ENCODE results near the gene GPANK1.

GPANK1 gene

DNA sequence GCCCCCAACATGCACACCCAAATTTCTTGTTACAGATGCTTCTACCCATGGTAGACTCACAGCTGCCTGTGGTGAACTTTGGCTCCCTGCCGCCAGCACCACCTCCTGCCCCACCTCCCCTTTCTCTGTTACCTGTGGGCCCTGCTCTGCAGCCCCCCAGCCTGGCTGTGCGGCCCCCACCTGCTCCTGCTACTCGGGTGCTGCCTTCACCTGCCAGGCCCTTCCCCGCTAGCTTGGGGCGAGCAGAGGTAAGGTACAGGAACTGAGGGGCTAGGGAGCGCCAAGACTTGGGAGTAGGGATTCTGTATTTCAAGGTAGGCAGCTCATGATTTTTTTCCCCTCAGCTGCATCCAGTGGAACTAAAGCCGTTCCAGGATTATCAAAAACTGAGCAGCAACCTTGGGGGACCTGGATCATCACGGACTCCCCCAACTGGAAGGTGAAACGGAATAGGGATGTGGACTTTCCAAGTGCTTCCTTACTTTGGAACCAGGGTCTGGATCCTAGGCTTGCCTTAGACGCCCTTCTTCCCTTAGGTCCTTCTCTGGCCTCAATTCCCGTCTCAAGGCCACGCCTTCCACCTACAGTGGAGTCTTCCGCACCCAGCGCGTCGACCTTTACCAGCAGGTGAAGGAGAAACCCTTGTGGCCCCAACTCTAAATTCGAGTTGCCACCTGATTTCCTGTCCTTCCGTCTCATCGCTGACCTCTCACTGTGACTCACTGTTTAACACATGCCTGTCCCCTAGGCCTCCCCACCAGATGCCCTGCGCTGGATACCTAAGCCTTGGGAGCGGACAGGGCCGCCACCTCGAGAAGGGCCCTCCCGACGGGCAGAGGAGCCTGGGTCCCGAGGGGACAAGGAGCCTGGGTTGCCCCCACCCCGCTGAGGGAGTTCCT lies 27.9 kb downstream of the GPANK1 start:
- no peak for DNase-seq

DNA sequence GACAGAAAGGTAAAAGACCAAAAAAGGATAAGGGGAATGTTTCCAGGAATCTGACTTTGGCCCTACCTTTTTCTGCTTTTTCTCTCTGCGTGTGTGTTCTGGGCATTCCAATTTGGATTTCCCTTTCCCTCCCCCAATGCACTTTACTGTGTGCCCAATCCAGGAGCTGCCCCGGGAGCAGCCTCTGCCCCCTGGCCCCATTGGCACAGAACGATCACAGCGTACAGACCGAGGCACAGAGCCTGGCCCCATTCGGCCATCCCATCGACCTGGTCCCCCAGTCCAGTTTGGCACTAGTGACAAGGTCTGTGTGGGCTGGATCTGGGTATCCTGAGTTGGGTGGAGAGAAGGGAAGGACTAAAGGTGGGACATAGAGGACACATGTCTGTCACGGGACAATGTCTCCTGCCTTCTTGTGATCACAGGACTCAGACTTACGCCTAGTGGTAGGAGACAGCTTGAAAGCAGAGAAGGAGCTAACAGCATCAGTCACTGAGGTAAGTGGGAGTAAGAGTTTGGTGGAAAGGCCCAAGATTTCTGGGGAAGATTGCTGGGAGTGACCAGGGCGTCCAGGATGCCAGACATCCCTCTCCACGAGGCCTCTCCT lies 29.7 kb downstream of the GPANK1 start:
- DNase-seq: no peak

DNA sequence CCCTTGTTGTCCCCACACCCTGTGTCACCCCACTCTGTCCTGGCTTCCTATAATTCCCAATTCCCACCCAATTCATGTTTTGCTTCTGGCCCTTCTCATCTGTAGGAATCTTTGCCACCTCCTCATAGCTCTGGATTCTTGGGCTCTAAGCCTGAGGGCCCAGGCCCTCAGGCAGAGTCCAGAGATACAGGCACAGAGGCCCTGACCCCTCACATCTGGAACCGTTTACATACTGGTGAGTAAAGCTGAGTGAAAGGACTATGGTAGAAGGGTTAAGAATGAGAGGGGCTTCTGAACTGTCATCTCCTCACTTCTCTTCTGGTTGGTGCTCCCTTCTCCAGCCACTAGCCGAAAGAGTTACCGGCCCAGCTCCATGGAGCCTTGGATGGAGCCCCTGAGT lies 30.7 kb downstream of the GPANK1 start:
- no peak for DNase-seq

DNA sequence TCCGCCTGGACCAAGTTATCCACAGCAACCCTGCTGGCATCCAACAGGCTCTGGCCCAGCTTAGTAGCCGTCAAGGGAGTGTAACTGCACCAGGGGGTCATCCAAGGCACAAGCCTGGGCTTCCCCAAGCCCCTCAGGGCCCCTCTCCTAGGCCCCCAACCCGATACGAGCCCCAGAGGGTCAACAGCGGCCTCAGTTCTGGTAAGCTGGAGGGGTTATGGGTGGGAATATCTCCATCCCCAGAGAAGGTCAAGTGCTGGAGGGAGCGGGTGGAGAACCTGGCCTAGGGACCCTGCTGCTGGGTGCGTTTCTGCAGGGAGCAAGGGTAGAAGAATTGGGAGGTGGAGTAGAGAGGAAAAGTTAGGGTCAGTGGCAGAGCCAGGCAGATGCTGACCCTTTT lies 31.4 kb downstream of the GPANK1 start:
- DNase-seq: no peak

DNA sequence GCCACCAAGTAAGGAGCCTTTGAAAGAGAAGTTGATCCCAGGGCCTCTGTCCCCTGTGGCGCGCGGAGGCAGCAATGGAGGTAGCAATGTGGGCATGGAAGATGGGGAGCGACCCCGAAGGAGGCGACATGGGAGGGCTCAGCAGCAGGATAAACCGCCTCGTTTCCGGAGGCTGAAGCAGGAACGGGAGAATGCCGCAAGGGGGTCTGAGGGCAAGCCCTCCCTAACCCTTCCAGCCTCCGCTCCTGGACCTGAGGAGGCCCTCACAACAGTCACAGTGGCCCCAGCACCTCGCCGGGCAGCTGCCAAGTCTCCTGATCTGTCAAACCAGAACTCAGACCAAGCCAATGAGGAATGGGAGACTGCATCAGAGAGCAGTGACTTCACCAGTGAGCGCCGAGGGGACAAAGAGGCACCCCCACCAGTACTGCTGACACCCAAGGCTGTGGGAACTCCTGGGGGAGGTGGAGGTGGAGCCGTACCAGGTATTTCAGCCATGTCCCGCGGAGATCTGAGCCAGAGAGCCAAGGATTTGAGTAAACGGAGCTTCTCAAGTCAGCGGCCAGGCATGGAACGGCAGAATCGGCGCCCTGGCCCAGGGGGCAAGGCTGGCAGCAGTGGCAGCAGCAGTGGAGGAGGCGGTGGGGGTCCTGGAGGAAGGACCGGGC lies 32.4 kb downstream of the GPANK1 start:
- DNase-seq: no peak

DNA sequence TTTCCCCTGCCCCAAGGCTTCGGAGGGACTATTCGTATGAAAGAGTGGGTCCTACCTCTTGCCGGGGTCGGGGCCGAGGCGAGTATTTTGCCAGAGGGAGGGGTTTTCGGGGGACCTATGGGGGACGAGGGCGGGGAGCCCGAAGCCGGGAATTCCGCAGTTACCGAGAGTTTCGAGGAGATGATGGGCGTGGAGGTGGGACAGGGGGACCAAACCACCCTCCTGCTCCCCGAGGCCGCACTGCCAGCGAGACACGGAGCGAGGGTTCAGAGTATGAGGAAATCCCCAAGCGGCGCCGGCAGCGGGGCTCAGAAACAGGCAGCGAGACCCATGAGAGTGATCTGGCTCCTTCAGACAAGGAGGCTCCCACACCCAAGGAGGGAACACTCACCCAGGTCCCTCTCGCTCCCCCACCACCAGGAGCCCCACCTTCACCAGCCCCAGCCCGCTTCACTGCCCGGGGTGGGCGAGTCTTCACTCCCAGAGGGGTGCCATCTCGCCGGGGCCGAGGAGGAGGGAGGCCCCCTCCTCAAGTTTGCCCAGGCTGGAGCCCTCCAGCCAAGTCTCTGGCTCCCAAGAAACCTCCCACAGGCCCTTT lies 33.0 kb downstream of the GPANK1 start:
- no peak for DNase-seq

DNA sequence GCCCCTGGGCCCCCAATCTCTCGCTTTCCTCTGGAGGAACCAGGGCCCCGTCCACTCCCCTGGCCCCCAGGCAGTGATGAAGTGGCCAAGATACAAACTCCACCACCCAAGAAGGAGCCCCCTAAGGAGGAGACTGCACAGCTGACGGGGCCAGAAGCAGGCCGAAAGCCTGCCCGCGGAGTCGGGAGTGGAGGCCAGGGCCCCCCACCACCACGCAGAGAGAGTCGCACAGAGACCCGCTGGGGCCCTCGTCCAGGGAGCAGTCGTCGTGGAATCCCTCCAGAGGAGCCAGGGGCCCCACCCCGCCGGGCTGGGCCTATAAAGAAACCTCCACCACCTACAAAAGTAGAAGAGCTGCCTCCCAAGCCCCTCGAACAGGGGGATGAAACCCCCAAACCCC lies 33.6 kb downstream of the GPANK1 start:
- DNase-seq: no peak

DNA sequence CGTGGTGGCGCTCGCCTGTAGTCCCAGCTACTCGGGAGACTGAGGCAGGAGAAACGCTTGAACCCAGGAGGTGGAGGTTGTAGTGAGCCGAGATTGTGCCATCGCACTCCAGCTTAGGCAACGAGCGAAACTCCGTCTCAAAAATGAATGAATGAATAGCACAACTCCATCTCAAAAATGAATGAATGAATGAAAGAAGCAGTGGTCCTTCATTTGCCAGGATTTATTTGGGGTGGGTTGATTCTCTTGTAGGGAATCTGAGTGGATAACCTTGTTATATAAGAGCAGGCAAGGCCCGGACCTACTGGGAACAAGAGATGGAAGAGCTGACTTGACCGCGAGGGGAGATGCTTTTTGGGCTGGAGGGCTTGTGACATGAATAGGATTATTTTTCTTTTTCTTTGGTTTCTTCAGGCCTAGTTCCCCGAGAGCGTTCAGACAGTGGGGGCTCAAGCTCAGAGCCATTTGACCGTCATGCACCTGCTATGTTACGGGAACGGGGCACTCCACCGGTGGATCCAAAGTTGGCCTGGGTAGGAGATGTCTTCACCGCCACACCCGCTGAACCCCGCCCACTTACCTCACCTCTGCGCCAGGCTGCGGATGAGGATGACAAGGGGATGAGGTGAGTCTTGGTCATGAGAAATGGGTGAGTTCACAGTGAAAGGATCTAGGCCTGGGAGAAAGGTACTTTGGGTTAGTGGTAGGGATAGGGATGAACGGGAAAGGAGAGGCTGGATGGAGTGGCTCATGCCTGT lies 34.4 kb downstream of the GPANK1 start:
- no peak for DNase-seq

DNA sequence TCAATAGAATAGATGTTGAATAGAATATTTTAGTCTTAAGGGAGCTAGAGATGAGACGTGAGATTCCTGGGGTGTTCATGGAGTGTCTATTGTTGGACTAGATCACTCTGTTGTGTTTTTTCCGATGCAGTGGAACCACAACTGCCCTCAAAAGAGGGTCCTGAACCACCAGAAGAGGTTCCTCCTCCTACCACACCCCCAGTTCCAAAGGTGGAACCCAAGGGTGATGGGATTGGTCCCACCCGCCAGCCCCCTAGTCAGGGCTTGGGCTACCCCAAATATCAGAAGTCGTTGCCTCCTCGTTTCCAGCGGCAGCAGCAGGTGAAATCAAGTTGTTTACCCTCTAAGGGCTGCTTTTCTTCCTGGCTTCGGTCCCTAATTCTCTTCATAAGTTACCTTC lies 35.8 kb downstream of the GPANK1 start:
- DNase-seq: no peak

DNA sequence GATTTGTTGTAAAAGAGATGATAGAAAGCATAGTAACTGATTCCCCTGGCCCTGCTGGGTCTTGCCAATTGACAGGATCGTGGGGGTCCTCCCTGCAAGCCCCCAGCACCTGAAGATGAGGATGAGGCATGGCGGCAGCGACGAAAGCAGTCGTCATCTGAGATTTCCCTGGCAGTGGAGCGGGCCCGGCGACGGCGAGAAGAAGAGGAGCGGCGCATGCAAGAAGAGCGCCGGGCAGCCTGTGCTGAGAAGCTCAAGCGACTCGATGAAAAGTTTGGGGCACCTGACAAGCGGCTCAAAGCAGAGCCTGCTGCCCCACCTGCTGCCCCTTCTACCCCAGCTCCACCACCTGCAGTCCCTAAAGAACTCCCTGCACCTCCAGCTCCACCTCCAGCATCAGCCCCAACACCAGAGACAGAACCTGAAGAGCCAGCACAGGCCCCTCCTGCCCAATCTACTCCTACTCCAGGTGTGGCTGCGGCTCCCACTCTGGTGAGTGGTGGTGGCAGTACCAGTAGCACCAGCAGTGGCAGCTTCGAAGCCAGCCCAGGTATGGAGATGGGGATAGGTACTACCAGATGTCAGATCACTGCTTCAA lies 37.0 kb downstream of the GPANK1 start:
- DNase-seq: no peak

DNA sequence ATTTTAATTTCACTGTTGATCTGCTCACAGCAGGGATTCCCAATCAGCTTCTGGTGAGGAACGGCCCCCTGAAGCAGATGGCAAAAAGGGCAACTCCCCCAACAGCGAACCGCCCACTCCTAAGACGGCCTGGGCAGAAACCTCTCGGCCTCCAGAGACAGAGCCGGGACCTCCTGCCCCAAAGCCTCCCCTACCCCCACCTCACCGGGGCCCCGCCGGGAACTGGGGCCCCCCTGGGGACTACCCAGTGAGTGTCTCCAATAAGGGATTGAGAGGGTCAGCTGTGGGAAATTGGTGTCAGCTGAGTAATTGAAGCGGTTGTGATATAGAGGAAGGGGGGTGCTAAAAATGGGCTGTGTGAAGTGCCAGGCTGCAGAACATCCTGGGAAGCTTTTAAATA lies 37.8 kb downstream of the GPANK1 start:
- DNase-seq: no peak

DNA sequence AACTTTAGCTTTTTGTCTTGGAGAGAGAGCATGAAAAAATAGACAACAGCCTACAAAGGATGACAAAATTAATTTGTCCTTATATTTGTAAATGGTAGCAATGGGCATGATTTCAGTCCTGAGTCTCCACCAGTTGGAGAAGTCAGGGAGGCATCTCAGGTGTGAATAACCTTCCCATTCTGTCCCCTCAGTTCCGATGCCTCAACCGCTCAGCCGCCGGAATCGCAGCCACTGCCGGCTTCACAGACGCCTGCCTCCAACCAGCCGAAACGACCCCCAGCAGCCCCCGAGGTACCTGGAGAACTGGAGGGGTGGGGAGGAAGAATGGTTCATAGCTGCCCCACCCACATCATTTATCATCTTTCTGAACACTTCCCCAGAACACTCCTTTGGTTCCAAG lies 40.7 kb downstream of the GPANK1 start:
- DNase-seq: no peak

DNA sequence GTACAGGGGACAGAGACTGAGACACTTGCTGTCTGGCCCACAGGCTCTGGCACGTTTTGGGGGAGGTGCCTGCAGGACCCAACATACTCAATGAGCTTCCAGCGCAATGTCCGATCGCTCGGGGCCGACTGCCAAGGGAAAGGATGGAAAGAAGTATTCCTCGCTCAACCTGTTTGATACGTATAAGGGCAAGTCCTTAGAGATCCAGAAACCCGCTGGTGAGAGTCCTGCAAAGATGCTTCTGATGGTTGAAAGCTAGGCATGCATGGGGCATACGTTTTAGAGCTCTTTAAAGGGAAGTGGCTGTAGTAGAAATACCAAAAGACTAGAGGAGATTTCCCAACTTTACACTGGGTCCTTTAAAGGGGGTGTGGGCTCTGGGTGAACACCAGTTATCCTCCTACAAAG lies 42.1 kb downstream of the GPANK1 start:
- no peak for DNase-seq

DNA sequence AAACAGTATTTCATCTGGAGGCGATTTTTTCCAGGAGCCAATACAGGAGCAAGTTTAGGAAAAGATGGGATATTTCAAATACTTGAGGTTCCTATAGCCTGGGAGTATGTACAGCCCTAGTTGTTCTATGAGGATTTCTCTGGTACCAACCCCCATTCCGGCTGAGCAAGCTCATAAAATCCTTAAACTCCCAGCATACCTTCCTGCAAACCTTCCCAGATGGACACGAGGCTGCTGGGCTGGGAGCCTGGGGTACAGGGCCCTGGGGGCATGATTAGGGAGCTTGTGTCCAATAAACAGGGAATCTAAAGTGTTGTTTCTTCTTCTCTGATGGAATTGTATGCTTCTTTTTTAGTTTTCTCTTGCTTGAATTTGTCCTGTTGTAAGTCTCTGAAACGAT lies 42.8 kb downstream of the GPANK1 start:
- DNase-seq: peak; percentile 32

DNA sequence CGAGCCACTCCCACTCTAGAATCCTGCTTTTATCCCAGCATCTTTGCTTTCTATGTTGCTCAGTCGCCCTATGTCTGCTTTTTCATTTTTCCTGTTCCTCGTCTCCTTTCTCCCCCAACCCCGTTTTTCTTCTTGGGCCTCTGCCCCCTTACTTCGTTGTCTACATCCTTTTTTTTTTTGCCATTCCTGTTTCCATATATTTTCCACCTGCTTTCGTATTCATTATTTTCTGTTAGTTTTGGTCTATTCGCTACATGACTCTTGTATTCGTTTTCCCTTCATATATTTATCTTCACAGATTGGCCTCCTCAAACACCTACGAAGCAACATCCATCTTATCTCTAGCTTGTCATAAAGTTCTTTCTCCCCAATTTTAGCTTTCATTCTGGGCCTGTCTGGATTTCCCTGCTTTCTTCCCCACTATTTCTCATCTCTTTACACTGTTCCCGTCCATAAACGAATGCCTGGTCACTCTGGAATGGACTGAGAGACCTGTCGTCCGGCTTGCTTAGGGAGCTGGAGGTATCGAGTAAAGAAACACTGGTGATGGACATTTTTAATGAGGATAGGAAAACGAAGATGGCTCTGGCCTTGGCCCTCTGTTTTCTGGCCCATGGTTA lies 43.4 kb downstream of the GPANK1 start:
- no peak for DNase-seq

DNA sequence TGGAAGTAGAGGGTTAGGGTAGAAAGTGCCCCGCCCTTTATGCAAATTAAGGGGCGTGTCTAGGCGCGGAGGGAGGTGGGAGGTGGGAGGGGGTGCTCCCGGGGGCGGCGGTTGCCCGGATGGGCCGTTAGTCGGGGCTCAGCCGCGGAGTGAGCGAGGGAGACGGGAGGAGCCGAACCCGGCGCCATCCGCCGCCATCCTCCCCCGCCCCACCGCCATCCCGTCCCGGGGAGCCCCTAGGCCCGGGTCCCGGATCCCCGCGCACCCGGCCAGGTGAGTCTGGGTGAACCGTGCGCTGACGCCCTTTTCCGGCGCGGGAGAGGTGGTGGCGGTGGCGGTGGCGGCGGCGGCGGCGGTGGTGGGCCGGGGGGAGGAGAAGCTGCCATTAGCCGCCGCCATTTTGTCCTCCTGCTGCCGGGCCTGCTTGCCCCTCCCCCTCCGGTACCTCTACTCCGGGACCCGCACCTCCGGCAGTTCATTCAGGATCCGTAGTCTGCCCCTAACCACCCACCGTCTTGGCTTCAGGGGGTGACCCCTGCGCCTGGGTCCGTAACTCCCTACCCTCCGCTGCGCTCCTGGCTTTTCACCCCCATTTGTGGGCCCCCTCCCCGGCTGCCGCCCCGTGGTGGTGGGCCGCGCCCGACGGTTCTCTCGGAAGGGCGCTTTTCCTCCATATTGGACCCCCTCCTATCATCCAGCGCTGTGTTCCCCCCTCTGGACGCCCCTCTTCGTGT lies 44.0 kb downstream of the GPANK1 start, which contains the start of gene PRRC2A:
TSS of gene PRRC2A (plus strand) at position 130 of the 734 bp plus-strand sequence. CDS start 2,075 bp downstream, outside the sequence.
- DNase-seq: peak; percentile 93

DNA sequence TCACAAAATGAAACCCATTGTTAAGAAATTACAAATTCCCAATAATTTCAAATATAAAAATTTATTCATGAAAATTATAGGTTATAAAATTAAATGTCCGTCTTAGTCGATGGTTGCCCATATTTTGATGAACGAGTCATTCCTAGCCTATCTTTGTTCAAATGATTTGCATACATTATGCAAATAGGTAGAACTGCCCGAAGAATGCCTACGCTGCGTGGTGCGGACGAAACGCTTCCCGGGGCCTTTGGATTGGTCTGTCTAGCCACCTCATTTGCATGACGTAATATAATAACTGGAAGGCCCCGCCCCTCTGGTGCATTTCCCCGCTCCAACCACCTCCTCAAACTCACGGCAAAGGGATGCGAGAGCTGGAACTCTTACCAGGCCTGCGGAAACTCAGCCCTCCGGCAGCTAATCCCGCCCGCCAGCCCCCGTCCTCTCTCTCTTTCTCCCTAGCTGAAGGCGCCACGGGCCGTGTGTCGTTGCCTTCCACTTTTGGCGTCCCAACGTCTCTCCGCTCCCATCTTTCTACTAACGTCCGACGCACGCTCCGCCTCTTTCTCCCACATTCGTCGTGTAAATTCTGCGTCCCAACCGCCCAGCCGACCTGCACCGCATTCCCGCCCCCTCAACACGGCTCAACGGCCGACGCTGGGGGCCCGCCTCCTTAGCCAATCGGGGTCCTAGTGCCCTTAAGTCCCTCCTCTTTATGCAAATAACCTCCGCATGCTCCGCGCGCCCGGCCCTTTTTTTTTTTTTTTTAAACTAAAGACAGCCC lies 44.8 kb downstream of the GPANK1 start:
- peak; percentile 99 for DNase-seq

DNA sequence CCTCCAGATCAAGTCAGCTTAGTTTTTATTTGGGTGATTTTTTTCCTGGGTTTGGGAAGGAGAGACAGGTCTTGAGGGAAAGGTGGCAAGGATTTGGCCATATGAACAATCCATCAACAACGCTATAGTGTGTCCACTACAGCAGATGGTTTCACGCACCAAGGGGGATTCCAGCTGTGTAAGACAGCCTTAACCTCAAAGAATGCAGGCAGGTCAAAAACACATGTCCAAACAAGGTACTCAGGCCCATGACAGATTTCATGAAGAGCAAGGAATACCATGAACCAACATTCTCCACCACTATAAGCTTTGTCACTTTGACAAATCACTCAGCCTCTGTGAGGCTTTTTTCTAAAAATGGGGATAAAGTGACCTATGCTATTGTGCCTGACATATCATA lies 47.8 kb downstream of the GPANK1 start:
- no peak for DNase-seq

DNA sequence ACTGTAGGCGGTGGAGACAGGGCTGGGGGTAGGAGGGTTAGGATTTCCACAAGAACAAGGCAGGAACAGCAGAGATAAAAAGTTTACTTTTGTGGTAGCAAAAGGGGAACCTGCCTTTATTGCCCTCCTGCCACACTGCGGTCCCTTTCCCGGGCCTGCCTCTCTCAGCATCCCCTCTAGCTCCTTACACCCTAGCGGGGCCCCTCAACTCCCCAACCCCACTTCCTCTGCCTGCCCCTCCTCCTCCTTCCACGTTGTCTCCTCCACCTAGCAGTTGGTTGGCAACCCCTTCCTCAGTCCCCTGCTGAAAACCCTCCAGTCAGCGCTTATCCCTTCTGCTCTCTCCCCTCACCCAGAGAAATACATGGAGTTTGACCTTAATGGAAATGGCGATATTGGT lies 49.0 kb downstream of the GPANK1 start:
- DNase-seq: no peak
